BE2C (cell line): ENCODE measurements around the gene ATP6V0D1.
A peak's percentile ranks its signal among the peaks of the same experiment; 100 is the strongest.
"Not testable (repeated sequence)": the region's sequence is repeated elsewhere in the genome, so short reads cannot be mapped to it uniquely, and the experiment has no call there.

Experiments
- DNase-seq: peaks from one replicate; pipeline ENCODE4 v3.0.0-alpha.2; 2020
- H3K27me3 ChIP-seq: fragments of 250-450 bp; sonication (Bioruptor Pico); 2 replicates; pipeline ENCODE4 v1.5.1; 2020; ENCODE audit warnings: mild to moderate bottlenecking
- H3K36me3 ChIP-seq: fragments of 250-450 bp; sonication (Bioruptor Pico); 2 replicates; pipeline ENCODE4 v1.5.1; 2020; ENCODE audit warnings: mild to moderate bottlenecking
- H3K4me1 ChIP-seq: fragments of 250-450 bp; sonication (Bioruptor Pico); 2 replicates; pipeline ENCODE4 v1.5.1; 2020
- H3K4me3 ChIP-seq: 2 replicates; pipeline ENCODE4 v1.5.1; 2011; ENCODE audit warnings: low read depth, low read length
- H3K9me3 ChIP-seq: fragments of 250-450 bp; sonication (Bioruptor Pico); 2 replicates; pipeline ENCODE4 v1.5.1; 2020
- TF ChIP-seq, protein P1 (sequence below): IDR thresholded peaks from 2 replicates; pipeline ENCODE4 v1.5.1; 2012; ENCODE audit warnings: mild to moderate bottlenecking, low read depth, low read length

The ATP6V0D1 gene

DNA sequence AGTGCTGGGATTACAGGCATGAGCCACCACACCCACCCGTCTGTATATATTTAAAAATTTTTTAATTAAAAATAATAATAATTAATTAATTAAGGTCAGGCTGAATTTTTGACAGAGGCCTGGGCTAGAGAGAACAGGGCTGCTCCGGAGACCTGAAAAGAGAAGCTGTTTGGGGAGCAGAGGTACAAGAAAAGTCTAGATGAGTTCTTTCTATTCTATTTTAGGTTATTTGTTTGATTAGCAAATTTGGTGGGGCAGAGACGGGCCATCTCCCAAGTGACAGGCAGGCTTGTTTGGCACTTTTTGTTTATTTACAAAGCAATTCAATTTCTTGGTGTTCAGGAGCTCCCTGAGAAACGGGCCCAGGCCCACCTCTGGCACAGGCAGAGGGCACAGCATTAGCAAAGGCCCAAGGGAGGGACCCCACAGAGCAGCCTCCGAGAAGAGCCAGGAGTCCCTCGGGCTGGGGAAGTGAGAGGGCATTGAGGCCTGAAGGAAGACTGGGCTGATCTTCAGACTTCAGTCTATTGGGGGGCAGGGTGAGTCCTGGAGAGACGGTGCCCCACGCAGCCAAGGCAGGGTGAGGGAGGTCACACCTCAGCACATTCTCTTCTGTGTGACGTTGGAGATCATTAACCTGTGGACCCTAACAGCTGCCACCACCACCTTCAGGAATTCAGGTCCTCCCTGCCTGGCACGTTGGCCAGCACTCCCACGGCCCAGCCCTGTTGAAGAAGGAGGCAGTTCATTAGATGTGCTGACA, 36.9 kb upstream of the ATP6V0D1 start:
- no peak for DNase-seq
- H3K4me1 ChIP-seq = peaks cover 2% of the 10 kb centered on the region; the same call in 1 of the 2 replicates
- H3K27me3 ChIP-seq = no peaks in the 10 kb centered on the region
- TF ChIP-seq, protein P1, sequence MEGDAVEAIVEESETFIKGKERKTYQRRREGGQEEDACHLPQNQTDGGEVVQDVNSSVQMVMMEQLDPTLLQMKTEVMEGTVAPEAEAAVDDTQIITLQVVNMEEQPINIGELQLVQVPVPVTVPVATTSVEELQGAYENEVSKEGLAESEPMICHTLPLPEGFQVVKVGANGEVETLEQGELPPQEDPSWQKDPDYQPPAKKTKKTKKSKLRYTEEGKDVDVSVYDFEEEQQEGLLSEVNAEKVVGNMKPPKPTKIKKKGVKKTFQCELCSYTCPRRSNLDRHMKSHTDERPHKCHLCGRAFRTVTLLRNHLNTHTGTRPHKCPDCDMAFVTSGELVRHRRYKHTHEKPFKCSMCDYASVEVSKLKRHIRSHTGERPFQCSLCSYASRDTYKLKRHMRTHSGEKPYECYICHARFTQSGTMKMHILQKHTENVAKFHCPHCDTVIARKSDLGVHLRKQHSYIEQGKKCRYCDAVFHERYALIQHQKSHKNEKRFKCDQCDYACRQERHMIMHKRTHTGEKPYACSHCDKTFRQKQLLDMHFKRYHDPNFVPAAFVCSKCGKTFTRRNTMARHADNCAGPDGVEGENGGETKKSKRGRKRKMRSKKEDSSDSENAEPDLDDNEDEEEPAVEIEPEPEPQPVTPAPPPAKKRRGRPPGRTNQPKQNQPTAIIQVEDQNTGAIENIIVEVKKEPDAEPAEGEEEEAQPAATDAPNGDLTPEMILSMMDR = no peak
- H3K9me3 ChIP-seq = no peaks in the 10 kb centered on the region
- no peaks in the 10 kb centered on the region for H3K36me3 ChIP-seq
- H3K4me3 ChIP-seq = no peak overlapping the region

DNA sequence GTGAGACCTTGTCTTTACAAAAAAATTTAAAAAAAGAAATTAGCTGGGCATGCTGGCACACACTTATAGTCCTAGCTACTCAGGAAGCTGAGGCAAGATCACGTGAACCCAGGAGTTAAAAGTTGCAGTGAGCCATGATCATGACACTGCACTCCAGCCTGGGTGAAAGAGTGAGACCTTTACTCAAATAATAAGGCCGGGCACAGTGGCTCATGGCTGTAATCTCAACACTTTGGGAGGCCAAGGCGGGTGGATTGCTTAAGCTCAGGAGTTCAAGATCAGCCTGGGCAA, 36.1 kb upstream of the ATP6V0D1 start:
- no peaks in the 10 kb centered on the region for H3K9me3 ChIP-seq
- TF ChIP-seq, protein P1 = no peak
- H3K4me1 ChIP-seq = peaks cover 2% of the 10 kb centered on the region; the same call in 1 of the 2 replicates
- H3K27me3 ChIP-seq = no peaks in the 10 kb centered on the region
- no peaks in the 10 kb centered on the region for H3K36me3 ChIP-seq
- H3K4me3 ChIP-seq = no peak overlapping the region
- DNase-seq = no peak

DNA sequence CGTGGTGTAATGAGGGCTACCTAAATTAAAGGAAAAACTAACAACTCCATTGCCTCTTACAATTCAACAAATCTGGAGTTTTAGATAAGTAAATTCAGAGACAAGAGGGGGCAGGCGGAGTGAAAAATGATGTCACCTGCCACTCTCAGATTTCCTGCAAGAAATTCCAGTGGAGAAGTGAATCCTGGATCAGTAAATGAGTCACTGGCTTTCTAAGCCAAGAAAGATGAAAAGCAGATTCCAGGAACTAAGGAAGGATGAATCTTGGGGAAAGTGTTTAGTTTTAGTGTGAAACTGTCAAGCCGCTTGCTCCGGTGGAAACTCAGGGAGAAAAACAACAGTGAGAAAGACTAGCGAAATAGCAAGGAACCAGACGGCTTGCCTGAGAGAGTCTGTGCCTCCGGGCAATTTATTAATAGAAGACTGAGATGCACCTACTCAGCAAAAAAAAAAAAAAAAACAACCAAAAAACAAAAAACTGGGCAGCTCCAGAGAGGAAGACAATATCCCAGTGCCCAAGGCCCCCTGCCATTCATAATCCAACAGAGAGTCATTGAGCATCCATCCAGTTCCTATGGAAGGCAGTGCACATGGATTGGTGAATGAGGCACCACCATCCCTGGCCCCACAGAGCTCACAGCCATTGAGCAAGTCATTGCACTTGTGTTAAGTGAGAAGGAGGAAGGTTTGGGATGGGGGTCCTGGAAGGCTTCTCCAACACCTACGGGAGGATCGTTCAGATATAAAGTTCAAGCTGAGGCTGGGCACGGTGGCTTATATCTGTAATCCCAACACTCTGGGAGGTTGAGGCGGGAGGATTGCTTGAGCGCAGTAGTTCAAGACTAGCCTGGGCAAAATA, 35.6 kb upstream of the ATP6V0D1 start:
- no peak overlapping the region for H3K4me3 ChIP-seq
- no peak for DNase-seq
- H3K9me3 ChIP-seq = no peaks in the 10 kb centered on the region
- TF ChIP-seq, protein P1 = no peak
- H3K4me1 ChIP-seq = no peaks in the 10 kb centered on the region
- no peaks in the 10 kb centered on the region for H3K36me3 ChIP-seq
- no peaks in the 10 kb centered on the region for H3K27me3 ChIP-seq

DNA sequence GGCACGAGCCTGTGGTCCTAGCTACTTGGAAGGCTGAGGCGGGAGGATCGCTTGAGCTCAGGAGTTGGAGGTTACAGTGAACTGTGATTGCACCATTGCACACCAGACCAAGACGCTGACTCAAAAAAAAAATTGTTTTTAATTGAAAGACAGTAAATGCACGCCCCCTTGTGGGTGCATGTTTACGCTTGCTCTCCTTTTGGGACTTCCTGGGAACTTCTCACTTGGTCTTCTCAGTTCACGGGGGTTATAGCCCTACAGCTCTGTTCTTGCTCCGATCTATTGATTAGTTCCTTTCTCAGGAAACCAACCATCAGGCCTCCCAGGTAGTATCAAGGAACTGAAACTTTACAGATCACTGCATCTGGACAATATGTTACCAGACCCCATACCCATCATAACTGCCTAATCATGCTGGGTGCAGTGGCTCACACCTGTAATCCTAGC, 33.4 kb upstream of the ATP6V0D1 start:
- TF ChIP-seq, protein P1 = peak; percentile 74
- peak; percentile 86 for DNase-seq
- no peaks in the 10 kb centered on the region for H3K9me3 ChIP-seq
- H3K4me1 ChIP-seq = no peaks in the 10 kb centered on the region
- H3K27me3 ChIP-seq = no peaks in the 10 kb centered on the region
- no peak overlapping the region for H3K4me3 ChIP-seq
- H3K36me3 ChIP-seq = no peaks in the 10 kb centered on the region

DNA sequence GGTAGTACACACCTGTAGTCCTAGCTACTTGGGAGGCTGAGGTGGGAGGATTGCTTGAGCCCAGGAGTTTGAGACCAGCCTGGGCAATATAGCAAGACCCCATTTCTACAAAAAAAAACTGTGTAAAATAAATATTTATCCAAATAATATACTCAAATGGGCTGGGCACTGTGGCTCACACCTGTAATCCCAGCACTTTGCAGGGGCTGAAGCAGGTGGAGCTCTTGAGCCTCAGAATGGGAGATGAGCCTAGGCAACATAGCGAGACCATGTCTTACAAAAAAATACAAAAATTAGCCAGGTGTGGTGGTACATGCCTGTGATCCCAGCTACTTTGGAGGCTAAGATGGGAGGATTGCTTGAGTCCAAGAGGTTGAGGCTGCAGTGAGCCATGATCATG, 32.9 kb upstream of the ATP6V0D1 start:
- not testable (repeated sequence) for H3K36me3 ChIP-seq, DNase-seq, H3K4me1 ChIP-seq, H3K27me3 ChIP-seq, H3K9me3 ChIP-seq, H3K4me3 ChIP-seq

DNA sequence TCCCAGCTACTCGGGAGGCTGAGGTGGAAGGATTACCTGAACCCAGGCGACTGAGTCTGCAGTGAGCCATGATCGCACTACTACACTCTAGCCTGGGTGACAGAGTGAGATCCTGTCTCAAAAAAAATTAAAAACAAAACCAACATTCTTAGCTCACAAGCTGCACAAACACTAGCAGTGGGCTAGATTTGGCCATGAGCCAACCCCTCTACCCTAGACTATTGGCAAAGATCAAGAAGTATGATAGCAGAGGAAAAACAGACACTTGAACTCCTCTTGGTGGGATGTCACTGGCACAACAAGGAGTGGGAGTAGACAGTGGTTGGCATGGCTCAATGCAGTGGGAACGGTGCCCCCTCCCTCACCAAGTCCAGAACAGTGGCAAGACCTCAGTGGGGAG, 28.1 kb upstream of the ATP6V0D1 start:
- Histone ChIP-seq H3K4me1 (no peaks in the 10 kb centered on the region), H3K27me3 (no peaks in the 10 kb centered on the region), H3K9me3 (no peaks in the 10 kb centered on the region), H3K36me3 (no peaks in the 10 kb centered on the region), H3K4me3 (no peak overlapping the region)
- TF ChIP-seq, protein P1 = no peak
- peak; percentile 30 for DNase-seq
